Activated T-helper 17 cell treated with anti-CD3 and anti-CD28 coated beads, Interleukin-2, amount 50 U/mL, for 72 hours (primary cell): ENCODE measurements around the gene MAP2K2. TPM values are rescaled to one million over a fixed set of nuclear protein-coding genes. Genes with fewer than 3 reads are reported as not detected.
A peak's percentile ranks its signal among the peaks of the same experiment; 100 is the strongest.
"Not testable (repeated sequence)": the region's sequence is repeated elsewhere in the genome, so short reads cannot be mapped to it uniquely, and the experiment has no call there.

Source experiments
- ATAC-seq: fragments of 150-1000 bp; cut with Tn5 transposase; replicated peaks from 2 replicates; pipeline ENCODE4 v1.10.0; 2021; ENCODE audit warnings: mild to moderate bottlenecking, moderate library complexity
- H3K27ac Mint-ChIP-seq: one replicate; pipeline ENCODE4 v1.8.0; 2022; ENCODE audit warnings: mixed read lengths
- H3K27me3 Mint-ChIP-seq: one replicate; pipeline ENCODE4 v1.8.0; 2022; ENCODE audit warnings: mixed read lengths
- H3K36me3 Mint-ChIP-seq: one replicate; pipeline ENCODE4 v1.8.0; 2022; ENCODE audit warnings: low read depth, mild to moderate bottlenecking, mixed read lengths
- H3K4me1 Mint-ChIP-seq: one replicate; pipeline ENCODE4 v1.8.0; 2022; ENCODE audit warnings: mixed read lengths
- H3K4me3 Mint-ChIP-seq: one replicate; pipeline ENCODE4 v1.8.0; 2022; ENCODE audit warnings: mild to moderate bottlenecking, mixed read lengths
- H3K9me3 Mint-ChIP-seq: one replicate; pipeline ENCODE4 v1.8.0; 2022; ENCODE audit warnings: mixed read lengths
- total RNA-seq, 2 donors: library from RNA; stranded (reverse); gene quantifications; one replicate each; pipeline ENCODE4 v1.2.3, GENCODE V29; 2022

The MAP2K2 gene
- 100 to 1,000 TPM; 143 to 155 TPM for total RNA-seq

DNA sequence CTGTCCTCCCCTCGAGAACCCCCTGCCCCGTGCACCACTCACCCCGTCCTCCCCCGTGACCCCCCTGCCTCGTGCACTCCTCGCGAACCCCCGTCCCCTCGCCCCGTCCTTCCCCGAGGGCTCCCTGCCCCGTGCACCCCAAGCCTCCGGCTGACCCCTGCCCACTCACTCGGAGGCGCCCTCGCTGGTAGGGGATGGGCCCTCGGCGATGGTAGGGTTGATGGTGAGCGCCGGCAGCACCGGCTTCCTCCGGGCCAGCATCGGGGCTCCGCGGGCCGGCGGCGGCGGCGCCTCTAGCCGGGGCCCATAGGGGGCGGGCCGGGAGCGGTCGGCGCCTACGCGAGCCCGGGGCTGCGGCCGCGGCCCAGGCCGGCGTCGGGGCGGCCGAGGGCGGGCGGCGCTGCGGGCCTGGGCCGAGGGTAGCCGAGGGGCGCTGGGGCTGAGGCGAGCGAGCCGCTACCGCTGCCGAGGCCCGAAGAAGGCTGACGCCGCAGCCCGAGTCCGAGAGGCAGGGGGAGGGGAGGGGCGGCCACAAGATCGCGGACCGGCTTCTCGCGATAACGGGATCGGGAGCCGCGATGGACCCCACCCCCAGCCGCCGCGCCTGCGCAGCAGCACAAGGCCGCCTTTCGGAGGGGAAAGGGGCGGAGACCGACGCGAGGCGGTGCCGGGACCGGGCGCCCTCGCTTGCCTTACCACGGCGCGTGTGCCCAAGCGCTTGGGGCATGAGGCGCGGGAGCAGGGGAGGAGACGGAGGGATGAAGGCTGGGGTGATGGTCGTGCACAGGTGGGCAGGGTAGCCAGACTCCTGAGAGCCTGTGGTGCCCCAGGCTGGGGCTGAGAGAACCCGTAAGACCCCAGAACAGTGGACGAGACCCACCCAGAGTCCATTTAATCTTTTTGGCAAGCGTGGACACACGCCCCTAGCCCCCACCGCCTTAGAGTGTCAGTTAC is at the start of gene MAP2K2:
Gene MAP2K2 (minus strand): TSS at position 508 of the 954 bp plus-strand sequence. CDS start 247 bp downstream, at position 261.
- Mint-ChIP-seq H3K4me3 (peak within 1 kb of the TSS; percentile 91), H3K27me3 (no peaks in the 10 kb centered on the region), H3K36me3 (peaks cover 13% of the 10 kb centered on the region), H3K9me3 (no peaks in the 10 kb centered on the region), H3K4me1 (peaks cover 14% of the 10 kb centered on the region), H3K27ac (peak within 1 kb of the TSS; percentile 96)
- peak; percentile 96 for ATAC-seq

- peaks cover 24% of the 10 kb centered on the region for H3K36me3 Mint-ChIP-seq
- no peak overlapping the region for H3K27ac Mint-ChIP-seq
- peaks cover 7% of the 10 kb centered on the region for H3K27me3 Mint-ChIP-seq
- peak; percentile 70 for ATAC-seq
- no peaks in the 10 kb centered on the region for H3K9me3 Mint-ChIP-seq
- no peak overlapping the region for H3K4me3 Mint-ChIP-seq
- no peaks in the 10 kb centered on the region for H3K4me1 Mint-ChIP-seq
Observed at GRCh38 chr19:4172861-4173473, 49.0 kb upstream of the MAP2K2 start.

- Mint-ChIP-seq H3K9me3 (no peaks in the 10 kb centered on the region), H3K27ac (no peak overlapping the region), H3K27me3 (peaks cover 7% of the 10 kb centered on the region), H3K4me3 (no peak overlapping the region), H3K4me1 (no peaks in the 10 kb centered on the region), H3K36me3 (peaks cover 13% of the 10 kb centered on the region)
- ATAC-seq, result no peak
Observed at GRCh38 chr19:4171676-4172075, 47.8 kb upstream of the MAP2K2 start.

DNA sequence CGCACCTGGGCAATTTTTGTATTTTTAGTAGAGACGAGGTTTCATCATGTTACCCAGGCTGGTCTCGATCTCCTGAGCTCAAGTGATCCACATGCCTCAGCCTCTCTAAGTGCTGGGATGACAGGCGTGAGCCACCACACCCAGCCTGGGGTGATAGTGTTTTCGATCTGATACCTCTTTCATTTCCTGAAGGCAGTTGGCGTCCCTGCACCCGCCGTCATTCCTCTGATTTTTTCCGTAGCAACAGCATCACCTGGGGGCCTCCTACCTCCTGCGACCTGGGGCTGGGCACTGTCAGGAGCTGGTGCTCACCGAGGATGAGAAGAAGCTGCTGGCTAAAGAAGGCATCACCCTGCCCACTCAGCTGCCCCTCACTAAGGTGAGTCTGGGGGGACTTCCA is 40.3 kb upstream of the MAP2K2 start:
- ATAC-seq, result no peak
- Mint-ChIP-seq H3K27ac (no peak overlapping the region), H3K4me1 (no peaks in the 10 kb centered on the region), H3K36me3 (no peaks in the 10 kb centered on the region), H3K27me3 (no peaks in the 10 kb centered on the region), H3K9me3 (no peaks in the 10 kb centered on the region), H3K4me3 (no peak overlapping the region)

- Mint-ChIP-seq H3K4me3 (no peak overlapping the region), H3K9me3 (no peaks in the 10 kb centered on the region), H3K27me3 (no peaks in the 10 kb centered on the region), H3K36me3 (no peaks in the 10 kb centered on the region), H3K27ac (no peak overlapping the region), H3K4me1 (no peaks in the 10 kb centered on the region)
- no peak for ATAC-seq
Observed at GRCh38 chr19:4161415-4162077, 37.6 kb upstream of the MAP2K2 start.

GRCh38 chr19:4157971-4158370 is 34.0 kb upstream of the MAP2K2 start:
- H3K36me3 Mint-ChIP-seq, H3K9me3 Mint-ChIP-seq, H3K4me3 Mint-ChIP-seq, H3K4me1 Mint-ChIP-seq, H3K27me3 Mint-ChIP-seq, H3K27ac Mint-ChIP-seq, ATAC-seq: not testable (repeated sequence)

DNA sequence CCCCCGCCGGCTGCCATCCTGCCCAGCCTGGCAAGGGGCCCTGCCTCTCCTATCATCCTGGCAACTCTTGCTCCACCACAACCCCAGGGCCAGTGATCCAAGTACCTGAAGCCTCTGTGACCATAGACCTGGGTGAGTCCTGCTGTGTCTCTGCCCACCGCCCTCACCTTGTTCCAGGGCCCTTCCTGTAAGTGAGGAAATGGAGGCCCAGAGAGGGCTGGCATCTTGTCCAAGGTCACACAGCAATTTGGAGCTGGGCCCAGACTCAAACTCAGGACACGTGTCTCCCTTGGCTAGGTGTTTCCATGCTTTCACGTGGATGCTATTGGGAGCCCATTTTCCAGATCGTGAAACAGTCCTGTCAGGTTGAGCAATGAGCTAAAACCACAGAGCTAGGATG is 33.2 kb upstream of the MAP2K2 start:
- no peaks in the 10 kb centered on the region for H3K9me3 Mint-ChIP-seq
- H3K4me3 Mint-ChIP-seq, result no peak overlapping the region
- H3K4me1 Mint-ChIP-seq, result peaks cover 6% of the 10 kb centered on the region
- no peaks in the 10 kb centered on the region for H3K36me3 Mint-ChIP-seq
- H3K27ac Mint-ChIP-seq, result no peak overlapping the region
- ATAC-seq, result no peak
- H3K27me3 Mint-ChIP-seq, result no peaks in the 10 kb centered on the region

- peaks cover 6% of the 10 kb centered on the region for H3K4me1 Mint-ChIP-seq
- H3K27me3 Mint-ChIP-seq, result no peaks in the 10 kb centered on the region
- no peak for ATAC-seq
- H3K9me3 Mint-ChIP-seq, result no peaks in the 10 kb centered on the region
- H3K36me3 Mint-ChIP-seq, result no peaks in the 10 kb centered on the region
- H3K27ac Mint-ChIP-seq, result no peak overlapping the region
- H3K4me3 Mint-ChIP-seq, result no peak overlapping the region
Observed at GRCh38 chr19:4154571-4155312, 30.8 kb upstream of the MAP2K2 start.

DNA sequence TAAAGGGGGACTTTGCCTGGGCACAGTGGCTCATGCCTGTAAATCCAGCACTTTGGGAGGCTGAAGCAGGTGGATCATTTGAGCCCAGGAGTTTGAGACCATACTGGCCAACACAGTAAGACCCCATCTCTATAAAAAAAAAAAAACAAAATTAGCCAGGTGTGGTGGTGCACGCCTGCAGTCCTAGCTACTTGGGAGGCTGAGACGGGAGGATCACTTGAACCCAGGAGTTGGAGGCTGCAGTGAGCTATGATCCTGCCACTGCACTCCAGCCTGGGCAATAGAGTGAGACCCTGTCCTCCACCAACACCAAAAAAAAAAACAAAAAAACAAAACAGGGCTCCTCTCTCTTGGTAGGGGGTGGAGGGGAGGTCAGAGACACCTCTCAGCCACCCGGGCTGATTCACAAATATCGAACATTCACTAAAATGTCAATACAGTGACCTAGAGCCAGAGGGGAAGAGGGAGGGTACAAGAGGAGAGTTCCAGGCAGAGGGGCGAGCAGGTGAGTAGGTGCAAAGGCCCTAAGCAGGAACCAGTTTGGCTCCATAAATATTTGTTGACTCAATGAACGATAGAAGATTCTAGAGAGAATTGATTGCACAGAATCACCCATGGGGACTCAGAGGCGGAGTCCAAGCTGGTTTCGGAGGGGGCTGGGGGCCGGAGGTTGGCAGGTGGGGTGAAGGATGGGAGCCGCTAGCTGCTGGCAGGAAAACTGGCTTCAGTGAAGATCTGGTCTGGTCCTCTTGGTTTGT is 28.5 kb upstream of the MAP2K2 start:
- Mint-ChIP-seq H3K4me3 (peak overlapping the region; percentile 62), H3K36me3 (no peaks in the 10 kb centered on the region), H3K4me1 (peaks cover 6% of the 10 kb centered on the region), H3K9me3 (no peaks in the 10 kb centered on the region), H3K27me3 (no peaks in the 10 kb centered on the region), H3K27ac (peak overlapping the region; percentile 70)
- no peak for ATAC-seq

- Mint-ChIP-seq H3K27ac (no peak overlapping the region), H3K9me3 (no peaks in the 10 kb centered on the region), H3K27me3 (no peaks in the 10 kb centered on the region), H3K36me3 (no peaks in the 10 kb centered on the region), H3K4me1 (peaks cover 6% of the 10 kb centered on the region), H3K4me3 (no peak overlapping the region)
- ATAC-seq, result no peak
Observed at GRCh38 chr19:4151623-4152022, 27.7 kb upstream of the MAP2K2 start.

DNA sequence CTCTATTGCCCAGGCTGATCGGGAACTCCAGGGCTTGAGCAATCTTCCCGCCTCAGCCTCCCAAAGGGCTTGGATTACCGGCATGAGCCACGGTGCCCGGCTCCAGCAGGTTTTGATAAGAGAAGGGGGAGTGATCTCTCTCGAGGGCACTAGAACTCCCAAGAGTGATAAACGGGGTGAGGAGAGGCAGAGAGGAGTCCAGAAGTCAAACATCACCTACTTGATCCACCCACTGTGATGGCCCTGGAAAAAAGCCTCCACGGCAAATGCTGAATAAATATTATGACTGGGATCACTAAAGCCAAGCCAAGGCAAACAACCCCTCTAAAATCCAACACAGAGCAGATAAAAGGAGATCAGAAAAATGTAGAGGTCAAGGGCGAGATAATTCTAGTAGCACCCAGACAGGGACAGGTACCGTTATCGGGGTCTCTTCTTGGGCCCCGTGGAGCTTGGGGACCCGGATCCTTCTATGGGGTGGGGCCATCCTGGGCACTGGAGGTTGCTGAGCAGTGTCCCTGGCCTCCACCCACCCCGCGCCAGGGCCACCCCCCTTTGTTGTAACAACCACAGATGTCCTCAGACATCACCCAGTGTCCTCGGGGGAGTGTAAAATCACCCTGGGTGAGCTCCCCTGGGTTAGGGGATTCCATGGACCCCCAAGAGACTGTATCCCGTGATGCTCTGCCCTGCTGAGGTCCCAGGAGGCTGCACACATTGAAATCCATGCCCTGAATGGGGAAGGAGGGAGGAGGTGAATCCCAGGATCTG is 25.8 kb upstream of the MAP2K2 start:
- no peak for ATAC-seq

GRCh38 chr19:4144666-4145249 is 20.8 kb upstream of the MAP2K2 start:
- H3K4me1 Mint-ChIP-seq, result peaks cover 3% of the 10 kb centered on the region
- peaks cover 7% of the 10 kb centered on the region for H3K27me3 Mint-ChIP-seq
- no peaks in the 10 kb centered on the region for H3K36me3 Mint-ChIP-seq
- H3K4me3 Mint-ChIP-seq, result no peak overlapping the region
- no peak for ATAC-seq
- H3K27ac Mint-ChIP-seq, result no peak overlapping the region
- H3K9me3 Mint-ChIP-seq, result no peaks in the 10 kb centered on the region

More for the DNA sequence above, 25.8 kb upstream of the MAP2K2 start:
- H3K27ac Mint-ChIP-seq, result no peak overlapping the region
- H3K36me3 Mint-ChIP-seq, result no peaks in the 10 kb centered on the region
- H3K4me1 Mint-ChIP-seq, result peaks cover 6% of the 10 kb centered on the region
- H3K4me3 Mint-ChIP-seq, result no peak overlapping the region
- H3K27me3 Mint-ChIP-seq, result peaks cover 4% of the 10 kb centered on the region
- H3K9me3 Mint-ChIP-seq, result no peaks in the 10 kb centered on the region

- H3K9me3 Mint-ChIP-seq, H3K27ac Mint-ChIP-seq, ATAC-seq, H3K36me3 Mint-ChIP-seq, H3K27me3 Mint-ChIP-seq, H3K4me3 Mint-ChIP-seq, H3K4me1 Mint-ChIP-seq: not testable (repeated sequence)
Observed at GRCh38 chr19:4142916-4143315, 19.0 kb upstream of the MAP2K2 start.
